Testis (tissue), 2 donors: ENCODE results near the gene XYLT1.

Experiments used
- CTCF ChIP-seq, 3 experiments: fragments of 450-650 bp in 2 of 3; fragments of 200-600 bp in 1 of 3; sonication (generic) in 1 of 3; IDR thresholded peaks; one replicate each; pipeline ENCODE4 v1.5.1; 2016 to 2019; ENCODE audit warnings: antibody characterized with exemption in 3 of 3, mild to moderate bottlenecking in 2 of 3, moderate library complexity in 1 of 3
- POLR2A ChIP-seq: fragments of 450-650 bp; IDR thresholded peaks from one replicate; pipeline ENCODE4 v1.6.1; 2017; ENCODE audit warnings: antibody characterized with exemption, mild to moderate bottlenecking, moderate library complexity

- TF ChIP-seq CTCF (IDR thresholded peaks at IDR 0.05), result no peak
- no peak for TF ChIP-seq POLR2A
Measured at GRCh38 chr16:17424771-17425170, 46.0 kb downstream of the XYLT1 start.
